Stimulated activated CD8-positive, alpha-beta memory T cell treated with anti-CD3 and anti-CD28 coated beads, Interleukin-7, amount 100 ng/mL, for 4 hours (primary cell): ENCODE data around the gene KPNA3.

Source experiments
- DNase-seq, 2 donors: peaks; one replicate each; pipeline ENCODE4 v3.0.0-alpha.2; 2020; ENCODE audit warnings: low read depth in 2 of 2

The KPNA3 gene

DNA sequence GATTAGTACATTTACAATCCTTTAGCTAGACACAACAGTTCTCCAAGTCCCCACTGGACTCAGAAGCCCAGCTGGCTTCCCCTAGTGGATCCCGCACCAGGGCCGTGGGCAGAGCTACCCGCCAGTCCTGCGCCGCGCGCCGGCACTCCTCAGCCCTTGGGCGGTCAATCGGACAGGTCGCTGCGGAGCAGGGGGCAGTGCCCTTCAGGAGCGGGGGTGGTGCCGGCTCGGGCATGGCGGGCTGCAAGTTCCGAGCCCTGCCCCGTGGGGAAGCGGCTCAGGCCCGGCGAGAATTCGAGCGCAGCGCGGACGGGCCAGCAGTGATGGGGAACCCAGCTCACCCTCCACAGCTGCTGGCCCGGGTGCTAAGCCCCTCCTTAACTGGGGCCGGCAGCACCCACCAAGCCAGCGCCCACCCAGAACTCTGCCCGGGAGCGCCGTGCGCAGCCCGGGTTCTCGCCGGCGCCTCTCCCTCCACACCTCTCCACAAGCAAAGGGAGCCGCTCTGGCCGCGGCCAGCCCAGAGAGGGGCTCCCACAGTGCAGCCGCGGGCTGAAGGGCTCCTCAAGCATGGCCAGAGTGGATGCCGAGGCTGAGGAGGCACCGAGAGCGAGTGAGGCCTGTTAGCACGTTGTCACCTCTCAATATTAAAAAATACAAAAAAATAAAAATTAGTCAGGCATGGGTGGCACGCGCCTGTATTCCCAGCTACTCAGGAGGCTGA lies 114.1 kb downstream of the KPNA3 start:
- DNase-seq = no peak

DNA sequence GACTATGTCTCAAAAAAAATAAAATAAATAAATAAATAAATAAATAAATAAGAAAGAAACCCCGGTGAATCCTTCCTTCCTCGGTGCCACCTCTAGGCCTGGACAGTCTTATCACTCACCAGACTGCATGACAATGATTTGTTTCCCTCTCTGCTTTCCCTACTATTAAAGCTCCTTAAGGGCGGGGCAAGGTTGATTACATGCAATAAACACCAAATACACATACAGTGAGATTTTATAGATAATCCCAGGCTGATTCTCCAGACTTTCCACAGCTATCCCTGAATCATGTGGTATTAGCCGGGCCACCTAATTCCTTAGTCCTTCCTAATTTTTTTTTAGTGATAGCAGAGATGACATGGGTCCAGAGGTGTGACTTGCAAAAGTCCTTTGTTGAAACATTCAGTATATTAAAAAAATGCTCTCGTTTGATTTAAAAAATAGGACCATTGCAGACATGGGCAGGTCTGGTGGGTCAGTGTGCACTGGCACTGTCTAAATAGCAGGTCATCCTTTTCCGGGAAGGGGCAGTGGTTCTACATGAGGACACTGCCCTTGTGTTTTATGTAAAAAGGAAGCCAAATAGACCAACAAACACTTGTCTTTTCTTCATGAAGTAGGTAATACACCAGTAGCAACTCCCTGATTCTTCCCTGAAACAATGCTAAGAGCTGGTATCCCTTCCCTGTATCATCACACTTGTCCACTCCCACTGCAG lies 115.7 kb downstream of the KPNA3 start:
- no peak for DNase-seq

DNA sequence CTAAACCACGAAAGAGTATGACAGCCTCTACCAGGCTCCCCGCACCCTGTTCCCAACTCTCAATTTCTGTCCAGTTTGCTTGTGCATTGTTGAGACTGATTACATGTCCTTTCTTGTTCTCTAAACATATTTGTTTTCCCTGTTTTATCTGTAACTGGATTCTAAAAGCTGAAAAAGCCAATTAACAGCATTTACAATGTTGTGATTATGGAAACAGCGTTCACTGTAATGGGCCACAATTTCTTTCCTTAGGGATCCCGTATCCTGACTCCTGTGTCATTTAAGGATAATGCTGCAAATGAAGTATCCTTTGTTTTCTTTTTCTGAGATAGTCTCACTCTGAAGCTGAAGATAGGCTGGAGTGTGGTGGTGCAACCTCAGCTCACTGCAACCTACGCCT lies 121.7 kb downstream of the KPNA3 start:
- no peak for DNase-seq

DNA sequence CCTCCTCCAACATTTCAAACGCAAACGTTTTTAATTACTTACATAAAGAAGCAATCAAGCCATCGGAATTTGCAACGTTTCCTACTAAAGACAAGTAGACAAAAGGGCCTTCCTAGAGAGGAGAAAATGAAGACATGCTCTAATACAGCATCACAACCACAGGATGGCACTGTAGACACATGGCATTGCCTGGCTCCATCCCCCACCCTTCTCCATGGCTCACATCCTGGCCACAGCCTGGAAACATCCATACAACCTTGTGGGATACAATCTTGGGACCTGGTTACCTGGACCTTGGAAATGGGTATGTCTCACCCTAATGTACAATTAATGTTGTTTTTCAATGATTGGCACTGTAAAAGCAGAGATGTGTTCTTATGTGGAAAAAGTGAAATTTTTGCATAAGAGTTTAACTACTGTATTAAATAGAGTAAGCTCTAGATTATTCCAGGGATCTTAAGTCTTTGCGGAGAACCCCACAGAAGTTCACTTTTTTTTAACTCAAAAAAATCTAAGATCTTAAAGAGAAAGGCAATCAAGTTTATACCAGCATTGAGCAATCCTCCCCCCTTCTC lies 122.7 kb downstream of the KPNA3 start:
- no peak for DNase-seq

DNA sequence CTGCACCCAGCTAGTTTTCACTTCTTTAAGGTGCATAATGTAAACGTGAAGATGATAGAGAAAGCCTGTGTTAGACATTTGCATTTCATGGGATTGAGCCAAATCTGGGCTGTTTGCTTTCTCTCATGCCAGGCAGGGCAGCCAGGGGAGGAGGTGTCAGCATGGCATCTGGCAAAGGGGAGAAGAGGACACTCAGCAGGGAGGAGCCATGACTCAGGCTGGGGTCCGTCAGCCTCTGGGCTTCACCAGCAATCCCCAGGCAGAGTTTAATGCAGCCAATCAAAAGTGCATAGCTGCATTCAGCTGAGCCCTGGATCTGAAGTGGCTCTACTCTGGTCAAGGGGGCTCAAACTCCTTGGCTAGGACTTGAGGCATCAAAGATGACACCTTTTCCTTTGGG lies 124.7 kb downstream of the KPNA3 start:
- no peak for DNase-seq

DNA sequence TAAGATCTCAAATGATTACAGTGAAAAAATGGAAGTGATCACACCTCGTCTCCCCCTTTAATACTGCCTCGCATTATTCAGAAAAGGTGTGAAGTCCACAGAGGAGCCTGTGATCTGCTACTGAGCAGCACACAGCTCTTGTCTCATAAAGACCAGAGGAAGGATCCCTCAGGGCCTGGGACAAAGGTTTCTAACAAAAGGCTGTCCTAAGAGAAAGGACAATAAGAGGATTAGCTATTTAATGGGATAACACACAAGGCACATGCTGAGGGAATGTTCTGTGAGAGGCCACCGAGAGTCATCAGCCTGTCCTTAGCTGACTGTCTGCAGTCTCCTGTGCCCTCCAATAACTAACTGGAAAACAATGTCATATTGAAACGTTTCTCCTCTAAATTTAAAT lies 127.9 kb downstream of the KPNA3 start:
- no peak for DNase-seq

DNA sequence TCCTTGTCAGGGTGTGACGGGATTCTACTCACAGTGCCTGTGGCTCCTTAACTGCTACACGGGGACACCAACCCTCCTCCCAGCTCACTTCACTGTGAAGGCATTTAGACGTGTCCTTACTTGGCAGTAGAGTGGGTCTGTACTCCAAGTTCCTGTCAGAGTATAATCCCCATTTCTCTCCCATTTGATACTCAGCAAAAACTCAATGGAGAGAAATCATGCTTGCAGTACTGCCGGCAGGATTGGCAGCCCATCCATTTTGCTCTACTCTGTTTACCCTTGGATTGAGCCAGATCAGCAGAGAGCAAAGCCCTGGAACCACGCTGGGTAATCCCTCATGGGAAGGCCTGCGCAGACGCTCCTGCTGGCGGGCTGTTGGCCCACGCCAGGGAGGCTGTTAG lies 135.2 kb downstream of the KPNA3 start:
- no peak for DNase-seq

DNA sequence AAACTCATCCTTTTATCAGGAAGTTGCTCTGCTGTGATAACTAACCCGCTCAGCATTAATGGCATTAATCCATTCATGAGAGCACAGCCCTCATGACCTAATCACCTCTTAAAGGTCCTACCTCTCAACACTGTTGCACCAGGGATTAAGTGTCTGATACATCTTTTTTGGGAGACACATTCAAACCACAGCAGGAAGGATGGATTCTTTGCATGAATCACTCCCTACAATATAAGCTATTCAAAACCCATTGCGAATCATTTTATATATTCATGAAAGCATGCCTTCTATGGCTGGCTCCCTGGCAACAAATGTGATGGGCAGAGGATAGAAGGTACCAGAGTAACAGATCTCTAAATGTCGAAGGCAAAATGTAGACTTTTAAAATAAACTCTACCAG lies 136.6 kb downstream of the KPNA3 start:
- no peak for DNase-seq

DNA sequence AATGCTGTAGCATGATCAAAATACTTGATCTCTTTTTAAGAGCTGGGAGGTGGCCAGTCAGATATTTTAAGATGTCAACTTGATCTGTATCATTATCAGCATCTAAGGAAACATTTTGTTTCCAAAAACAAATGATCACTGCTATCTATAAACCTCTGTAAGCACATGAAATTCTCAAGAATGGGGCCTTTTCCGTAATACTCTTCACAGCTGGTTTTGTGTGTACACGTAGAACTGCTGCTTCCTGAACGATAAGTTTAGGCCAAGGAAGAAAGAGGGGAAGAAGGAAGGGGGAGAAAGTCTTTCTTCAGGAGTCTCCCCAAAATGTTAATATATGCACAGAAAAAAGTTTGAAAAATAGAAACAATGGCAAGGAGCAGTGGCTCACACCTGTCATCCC lies 138.5 kb downstream of the KPNA3 start:
- DNase-seq = no peak

DNA sequence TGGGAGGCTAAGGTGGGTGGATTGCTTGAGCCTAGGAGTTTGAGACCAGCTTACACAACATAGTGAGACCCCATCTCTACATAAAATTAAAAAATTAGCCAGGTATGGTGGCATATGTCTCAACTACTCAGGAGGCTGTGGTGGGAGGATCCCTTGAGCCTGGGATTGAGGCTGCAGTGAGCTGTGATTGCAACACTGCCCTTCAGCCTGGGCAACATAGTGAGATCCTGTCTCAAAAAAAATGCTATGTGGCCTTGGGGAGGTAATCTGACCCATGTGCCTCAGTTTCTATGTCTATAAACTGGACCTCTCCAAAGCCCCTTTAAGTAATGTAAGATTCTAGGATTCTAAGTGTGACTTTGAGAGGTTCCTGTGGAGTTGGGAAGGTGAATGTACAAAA lies 139.0 kb downstream of the KPNA3 start:
- DNase-seq = no peak

DNA sequence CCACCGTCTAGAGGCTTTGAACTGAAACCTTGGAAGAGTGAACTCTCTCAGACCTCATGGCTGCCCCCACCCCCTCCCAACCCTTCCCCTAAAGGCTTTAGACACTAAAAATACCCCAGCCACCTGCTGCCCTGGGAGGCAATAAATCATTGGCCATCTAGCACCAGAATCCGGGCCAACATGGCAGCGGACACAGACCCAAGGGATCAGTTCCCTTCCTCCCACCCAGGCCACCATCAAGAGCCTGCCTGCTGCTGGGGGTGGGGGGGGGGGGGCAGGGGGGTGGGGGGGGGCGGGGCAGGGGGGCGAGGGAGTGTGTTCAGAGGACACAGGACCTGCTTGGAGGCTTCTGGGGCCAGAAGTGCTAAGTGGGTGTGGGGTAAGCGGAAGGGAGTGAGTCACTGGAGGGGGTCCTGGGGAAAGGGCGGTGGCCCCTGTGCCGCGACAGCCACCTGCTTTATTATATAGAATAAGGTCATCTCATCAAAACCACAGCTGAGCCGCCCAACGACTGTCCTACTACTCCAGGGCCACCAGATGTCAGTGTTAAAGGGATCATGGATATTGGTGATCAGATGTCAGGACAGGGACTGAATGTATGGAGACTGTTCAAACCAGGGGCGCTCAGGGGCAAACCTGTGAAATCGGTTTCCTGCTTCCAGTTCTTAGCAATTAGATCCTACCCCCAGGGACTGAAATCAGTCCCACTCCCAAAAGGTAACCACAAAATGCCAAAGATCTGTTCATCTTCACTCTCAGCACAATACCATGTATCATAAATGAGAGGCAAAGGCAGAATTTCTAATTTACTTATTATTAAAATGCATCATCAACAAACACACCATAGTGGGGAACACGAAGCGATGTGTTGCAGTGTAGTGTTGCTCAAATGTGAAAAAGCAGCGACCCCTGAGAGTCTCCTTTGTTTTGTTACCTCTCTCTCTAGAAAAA lies 139.9 kb downstream of the KPNA3 start:
- no peak for DNase-seq

DNA sequence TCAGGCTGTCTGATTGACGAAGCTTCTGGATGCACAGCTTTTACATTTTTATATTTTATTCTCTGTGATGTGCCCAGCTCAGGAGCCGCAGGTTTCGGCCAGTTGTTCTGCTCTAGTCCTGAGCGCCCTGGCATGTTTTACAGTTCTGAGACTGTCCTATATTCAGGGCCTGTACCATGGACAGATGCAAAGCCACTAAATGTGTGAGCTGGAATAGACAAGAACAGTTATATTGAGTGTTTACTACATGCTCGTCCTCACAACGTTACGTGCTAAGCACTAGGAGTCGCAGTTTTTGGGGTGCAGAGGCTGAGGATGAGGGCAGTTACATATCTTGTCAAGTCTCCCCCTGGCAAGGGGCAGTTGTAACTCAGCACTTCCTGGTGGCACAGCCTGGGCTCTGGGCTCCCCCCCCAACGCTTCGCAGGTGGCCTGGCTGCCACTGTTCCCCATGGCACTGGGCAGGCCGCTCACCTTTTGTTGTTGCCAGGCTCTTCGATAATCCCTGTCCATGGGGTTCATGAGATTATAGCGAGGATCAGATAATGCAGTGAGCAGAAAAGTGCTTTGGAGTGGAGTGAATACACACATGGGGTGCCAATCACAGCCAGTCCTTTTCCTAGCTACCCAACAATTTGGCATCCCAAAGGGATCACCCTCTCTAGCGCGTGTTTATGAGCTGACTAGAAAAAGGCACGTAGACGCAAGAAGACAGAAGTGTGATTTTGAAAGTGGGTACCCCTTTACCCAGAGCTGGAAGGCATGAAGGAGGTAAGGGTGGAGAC lies 140.7 kb downstream of the KPNA3 start:
- no peak for DNase-seq

DNA sequence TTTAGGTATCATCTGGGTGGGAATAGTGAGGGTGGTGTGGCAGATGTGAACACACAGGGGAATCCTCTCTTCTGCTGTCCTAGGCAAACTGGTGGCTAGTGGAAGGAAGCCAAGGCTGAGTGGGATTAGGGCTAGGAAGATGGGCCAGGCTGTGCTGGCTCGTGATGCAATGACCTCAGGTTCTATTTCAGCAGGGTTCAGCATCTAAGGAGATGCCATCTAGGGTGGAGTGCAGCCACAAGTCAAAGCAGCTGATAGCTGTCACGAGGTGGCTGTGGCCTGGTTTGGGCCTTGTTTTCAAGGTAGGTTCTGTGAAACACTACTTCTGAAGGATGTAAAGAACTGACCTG lies 142.5 kb downstream of the KPNA3 start:
- no peak for DNase-seq
